Left cardiac atrium (tissue), 4 donors: ENCODE measurements around the gene CCDC192. TPM values are rescaled to one million over a fixed set of nuclear protein-coding genes. Genes with fewer than 3 reads are reported as not detected.
"Not testable (repeated sequence)": the region's sequence is repeated elsewhere in the genome, so short reads cannot be mapped to it uniquely, and the experiment has no call there.

Experiments
- ATAC-seq, 2 donors: fragments of 200-7000 bp; cut with Tn5 transposase; one replicate each; pipeline ENCODE4 v1.9.1; 2020; ENCODE audit warnings: mild to moderate bottlenecking in 2 of 2, moderate library complexity in 2 of 2
- DNase-seq: peaks from one replicate; pipeline ENCODE4 v3.0.0-alpha.2; 2020
- intact Hi-C, 2 donors: fragments of 100-400 bp; cut with DNase I; formaldehyde crosslinking; loops; one replicate each; pipeline versions ENCODE4 v1.14.1 to v1.15.1; 2022 to 2023
- total RNA-seq, 2 donors: library from RNA; stranded (reverse); fragmentation: NEBNext Ultra II Directional; extraction: Animal tissue kit (Norgen Biotek cat#: 25700); gene quantifications; one replicate each; pipeline ENCODE4 v1.2.1, GENCODE V29; 2021
- donor health status: DM: no; HTN: yes; CAD: no.
- donor health status: DM: no; HTN: yes; CAD: no; lungs with severe emphysema.
- donor health status: DM: yes; HTN: yes; CAD: no.
- donor health status: Dilated cardiomyopathy.

The CCDC192 gene
- total RNA-seq, 2 donors from 2014 or later: not detected

DNA sequence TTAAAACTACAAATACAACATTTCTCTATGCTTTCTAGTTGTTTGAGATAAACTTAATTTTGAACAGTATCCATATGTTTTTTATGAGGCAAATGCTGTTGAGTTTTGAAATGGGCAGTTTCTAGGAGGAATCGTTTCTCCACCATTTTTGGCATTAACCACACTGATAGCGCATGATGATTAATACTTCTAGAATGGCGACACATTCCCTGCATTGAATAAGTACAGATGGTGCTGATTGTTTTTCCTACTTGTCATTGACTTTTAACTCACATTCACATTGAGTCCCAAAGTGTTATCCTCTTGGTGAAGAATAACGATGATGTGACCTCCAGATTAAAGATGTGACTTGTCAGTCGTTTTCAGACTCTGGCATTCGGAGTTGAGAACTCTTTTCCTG lies 6.5 kb upstream of the CCDC192 start:
- no peak for ATAC-seq
- DNase-seq: no peak
- intact Hi-C loops: no loop called here

DNA sequence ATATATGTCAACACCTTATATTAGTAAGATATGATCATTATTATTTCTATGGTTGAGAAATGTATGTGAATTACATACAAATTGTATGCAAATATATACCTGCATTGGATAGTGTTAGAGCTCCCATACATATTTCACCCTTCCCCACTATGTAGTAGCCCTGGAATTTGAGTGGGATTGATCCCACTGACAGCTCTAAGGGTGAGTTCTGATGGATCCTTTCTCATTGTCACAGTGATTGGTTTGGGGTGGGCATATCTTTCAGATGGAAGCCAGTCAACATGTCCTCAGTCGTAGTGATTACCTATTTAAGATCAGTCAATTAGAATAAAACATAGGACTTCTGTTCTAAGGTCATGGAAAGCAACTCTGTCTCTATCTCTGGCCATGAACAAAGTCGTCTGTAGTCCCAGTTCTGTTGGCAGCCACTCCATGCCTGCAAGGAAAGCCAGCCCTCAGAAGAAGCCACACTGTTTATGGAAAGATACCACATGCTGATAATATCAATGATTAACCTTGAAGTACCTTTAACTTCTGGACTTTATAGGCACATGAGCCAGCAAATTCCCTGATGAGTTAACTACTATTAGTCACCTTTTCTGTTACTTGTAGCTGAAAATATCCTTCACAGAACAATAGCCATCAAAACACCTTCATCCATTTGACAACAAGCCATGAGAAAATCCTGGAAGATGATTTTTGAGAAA lies 5.1 kb upstream of the CCDC192 start:
- intact Hi-C loops: no loop called here
- ATAC-seq (no peak), DNase-seq (no peak)

DNA sequence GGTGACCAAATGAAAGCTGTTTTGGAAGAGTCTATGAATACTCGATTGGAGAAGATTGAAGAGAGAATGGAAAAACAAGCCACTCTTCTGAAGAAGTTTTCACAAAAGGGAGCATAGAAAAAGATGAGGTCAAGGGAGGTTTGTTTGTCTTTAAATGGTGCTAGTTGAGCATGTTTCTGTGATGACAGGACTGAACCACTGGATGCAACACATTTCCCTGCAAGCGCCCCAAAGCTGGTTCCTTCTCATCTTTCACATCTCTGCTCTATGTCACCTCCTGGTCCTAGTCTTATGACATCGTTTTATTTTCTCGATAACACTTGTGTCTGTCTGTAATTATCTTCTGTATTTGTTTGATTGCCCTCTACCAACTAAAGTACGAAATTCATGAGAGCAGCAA lies 3.8 kb upstream of the CCDC192 start:
- no peak for ATAC-seq
- intact Hi-C loops: no loop called here

GRCh38 chr5:127700237-127700766 lies 2.9 kb upstream of the CCDC192 start:
- ATAC-seq: no peak
- intact Hi-C loops: no loop called here
- no peak for DNase-seq

More for the DNA sequence above, 3.8 kb upstream of the CCDC192 start:
- no peak for DNase-seq

GRCh38 chr5:127702434-127702833 lies 757 bp upstream of the CCDC192 start:
- intact Hi-C loops: no loop called here

GRCh38 chr5:127705120-127705892 lies 2.1 kb downstream of the CCDC192 start:
- ATAC-seq (peak; percentile 75 to 79), DNase-seq (no peak)

More at GRCh38 chr5:127702434-127702833, 757 bp upstream of the CCDC192 start:
- ATAC-seq (no peak), DNase-seq (no peak)

DNA sequence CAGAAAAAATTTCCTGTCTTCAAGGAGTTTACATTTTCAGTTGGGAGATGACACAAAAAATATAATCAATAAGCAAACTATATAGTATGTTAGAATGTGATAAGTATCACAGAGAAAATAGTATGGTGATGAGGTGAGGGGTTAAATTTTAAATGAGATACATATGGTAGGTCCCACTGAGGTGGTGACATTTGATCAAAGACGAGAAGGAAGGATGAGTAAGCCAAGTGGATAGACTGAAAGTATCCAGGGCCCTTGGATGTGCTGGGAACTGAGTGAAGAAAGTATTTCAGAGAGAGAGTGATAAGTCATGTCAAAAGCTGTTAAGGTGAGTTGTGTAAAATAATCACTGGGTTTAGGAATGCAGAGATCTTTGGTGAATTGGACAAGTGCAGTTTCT lies 3.5 kb downstream of the CCDC192 start:
- ATAC-seq: peak in 1 of 2 donors; percentile 43
- intact Hi-C loops: no loop called here

More at GRCh38 chr5:127705120-127705892, 2.1 kb downstream of the CCDC192 start:
- intact Hi-C loops: no loop called here

GRCh38 chr5:127707209-127707608 lies 4.0 kb downstream of the CCDC192 start:
- intact Hi-C loops: no loop called here
- DNase-seq (no peak), ATAC-seq (no peak)

More for the DNA sequence above, 3.5 kb downstream of the CCDC192 start:
- no peak for DNase-seq

DNA sequence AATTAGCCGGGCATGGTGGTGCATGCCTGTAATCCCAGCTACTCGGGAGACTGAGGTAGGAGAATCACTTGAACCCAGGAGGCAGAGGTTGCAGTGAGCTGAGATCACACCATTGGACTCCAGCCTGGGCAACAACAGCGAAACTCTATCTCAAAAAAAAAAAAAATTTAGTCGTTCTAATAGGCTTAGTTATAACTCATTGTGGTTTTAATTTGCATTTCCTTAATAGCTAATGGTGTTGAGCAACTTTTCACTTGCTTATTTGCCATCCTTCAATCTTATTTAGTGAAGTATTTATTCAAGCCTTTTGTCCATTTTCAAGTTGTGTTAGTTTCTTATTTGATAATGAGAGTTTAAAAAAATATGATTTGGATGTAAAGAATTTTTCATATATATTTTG lies 9.9 kb downstream of the CCDC192 start:
- ATAC-seq, intact Hi-C loops, DNase-seq: not testable (repeated sequence)

DNA sequence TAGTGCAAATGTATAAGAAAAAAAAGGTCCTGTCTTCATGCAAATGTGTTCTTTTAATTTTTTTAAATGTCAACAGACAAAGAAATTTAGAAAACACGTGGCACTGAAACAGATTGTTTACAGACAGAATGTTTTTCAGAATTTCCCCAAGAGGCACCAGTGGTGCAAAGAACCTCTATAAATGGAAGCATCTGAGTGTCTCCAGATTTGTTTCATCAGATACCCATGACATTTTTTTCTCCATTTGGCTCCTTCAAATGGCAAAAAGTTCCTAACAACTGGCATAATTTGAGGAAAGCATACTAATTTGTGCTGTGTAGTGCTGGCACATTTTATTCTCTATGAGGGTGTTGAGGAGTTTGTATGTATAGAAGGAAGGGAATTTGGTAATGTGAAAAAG lies 15.0 kb downstream of the CCDC192 start:
- DNase-seq: no peak
- intact Hi-C loops: no loop called here
- no peak for ATAC-seq

DNA sequence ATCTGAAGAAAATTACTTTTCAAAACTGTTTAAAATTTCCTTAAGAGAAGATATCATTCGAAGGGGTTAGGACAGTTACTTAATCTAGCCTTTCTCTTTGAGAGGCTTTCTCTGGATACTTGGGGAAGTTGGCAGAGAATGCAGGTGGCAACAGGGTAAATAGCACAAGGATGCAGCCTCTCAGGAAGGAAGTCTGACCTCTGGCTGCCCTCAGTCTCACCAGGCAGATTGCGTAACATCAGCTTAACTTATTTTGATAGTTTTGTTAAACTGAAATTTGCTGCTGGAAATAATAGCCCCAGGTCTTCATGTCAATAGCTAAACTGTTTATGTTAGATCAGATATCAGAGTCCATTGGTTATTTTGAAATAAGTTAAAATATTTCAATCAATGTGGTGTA lies 20.4 kb downstream of the CCDC192 start:
- intact Hi-C loops: no loop called here
- ATAC-seq (peak; percentile 55 to 74), DNase-seq (peak; percentile 37)

- ATAC-seq (no peak), DNase-seq (no peak)
- intact Hi-C loops: no loop called here
These were observed 22.5 kb downstream of the CCDC192 start for GRCh38 chr5:127725673-127726072.

DNA sequence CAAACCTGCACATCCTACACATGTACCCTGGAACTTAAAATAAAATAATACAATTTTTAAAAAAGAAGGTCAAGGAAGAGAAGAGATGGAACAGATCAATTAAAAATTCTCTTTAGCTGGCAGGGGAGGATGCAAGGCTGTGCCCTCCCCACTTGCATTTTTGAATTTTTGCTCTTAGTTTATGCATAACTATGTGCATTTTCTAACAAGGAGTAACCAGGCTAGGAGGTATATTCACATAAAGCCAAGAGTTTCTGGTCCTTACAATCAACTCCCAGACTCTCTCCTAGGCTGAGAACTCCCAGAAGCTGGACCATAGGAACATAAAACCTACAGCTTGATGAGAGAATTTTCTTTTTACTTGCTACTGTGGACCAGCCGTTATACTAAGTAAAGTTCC lies 29.8 kb downstream of the CCDC192 start:
- DNase-seq (no peak), ATAC-seq (no peak)
- intact Hi-C loops: no loop called here

DNA sequence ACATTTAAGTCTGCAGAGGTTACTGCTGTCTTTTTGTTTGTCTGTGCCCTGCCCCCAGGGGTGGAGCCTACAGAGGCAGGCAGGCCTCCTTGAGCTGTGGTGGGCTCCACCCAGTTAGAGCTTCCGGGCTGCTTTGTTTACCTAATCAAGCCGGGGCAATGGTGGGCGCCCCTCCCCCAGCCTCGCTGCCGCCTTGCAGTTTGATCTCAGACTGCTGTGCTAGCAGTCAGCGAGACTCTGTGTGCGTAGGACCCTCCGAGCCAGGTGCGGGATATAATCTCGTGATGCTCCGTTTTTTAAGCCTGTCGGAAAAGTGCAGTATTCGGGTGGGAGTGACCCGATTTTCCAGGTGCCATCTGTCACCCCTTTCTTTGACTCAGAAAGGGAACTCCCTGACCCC lies 36.2 kb downstream of the CCDC192 start:
- DNase-seq, intact Hi-C loops, ATAC-seq: not testable (repeated sequence)

- no peak for ATAC-seq
- intact Hi-C loops: no loop called here
- DNase-seq: no peak
These were observed 36.7 kb downstream of the CCDC192 start for GRCh38 chr5:127739807-127740384.

DNA sequence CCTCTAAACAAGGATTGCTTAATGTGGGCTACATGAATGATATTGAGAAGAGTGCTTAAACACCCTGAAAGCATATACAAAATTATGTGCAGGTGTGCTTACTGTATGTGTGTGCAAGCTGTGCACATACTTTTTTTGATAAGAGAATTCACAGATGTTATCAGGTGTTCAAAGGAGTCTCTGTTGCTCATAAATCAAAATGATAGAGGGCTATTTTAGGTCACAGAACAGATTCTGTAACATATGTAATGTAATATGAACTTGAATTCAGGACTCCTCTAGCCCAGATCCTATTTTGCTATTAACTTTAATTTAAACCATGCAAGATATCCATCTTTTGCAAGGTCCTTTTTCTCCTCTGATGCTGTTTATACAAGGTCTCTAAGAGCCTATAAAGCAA lies 38.2 kb downstream of the CCDC192 start:
- no peak for ATAC-seq
- no peak for DNase-seq
- intact Hi-C loops: no loop called here

DNA sequence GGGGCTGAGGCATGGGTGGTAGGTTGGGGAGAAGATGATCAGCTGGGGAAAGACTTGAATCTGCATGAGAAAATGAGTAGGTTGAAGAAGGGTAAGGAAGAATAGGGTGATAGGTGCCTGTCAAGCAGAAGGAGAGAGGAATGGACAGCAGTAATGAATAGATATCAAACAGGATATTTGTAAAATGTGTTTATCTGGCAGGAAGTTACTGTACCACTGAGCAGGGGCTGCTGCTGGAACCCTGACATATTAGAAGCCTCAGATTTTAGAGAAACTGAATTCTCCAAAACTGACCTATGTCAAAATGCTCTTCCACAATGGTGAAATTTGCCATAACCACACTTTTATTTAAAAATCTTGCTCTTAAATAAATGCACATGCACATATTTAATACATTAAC lies 41.0 kb downstream of the CCDC192 start:
- ATAC-seq: no peak
- intact Hi-C loops: no loop called here

DNA sequence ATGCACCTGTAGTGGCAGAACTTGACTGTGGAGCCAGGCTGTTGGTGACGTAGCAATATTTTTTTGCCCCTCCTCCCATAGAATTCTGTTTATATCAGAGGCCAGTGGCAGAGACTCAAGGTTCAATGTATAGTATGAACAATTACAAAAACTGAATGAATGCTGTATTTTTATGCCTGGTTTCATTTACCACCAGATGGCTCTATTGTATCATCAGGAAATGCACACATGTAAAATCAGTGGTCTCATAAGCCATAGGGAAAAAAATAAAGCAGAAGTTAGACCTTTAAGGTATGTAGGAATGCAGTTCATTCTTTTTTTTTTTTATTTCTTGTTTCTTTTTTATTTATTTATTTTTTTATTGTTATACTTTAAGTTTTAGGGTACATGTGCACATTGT lies 43.6 kb downstream of the CCDC192 start:
- intact Hi-C loops: loop anchor here in 1 of 2 donors (5.0 kb wide), 1 partner anchor 456 kb away; no protein-coding TSS in a partner anchor
- ATAC-seq (no peak), DNase-seq (no peak)

More for the DNA sequence above, 41.0 kb downstream of the CCDC192 start:
- DNase-seq: no peak

- intact Hi-C loops: loop anchor here in 1 of 2 donors (10.0 kb wide), 2 partner anchors 188 to 332 kb away; partner anchors contain the start of gene SLC12A2
- DNase-seq, ATAC-seq: not testable (repeated sequence)
These were observed 49.5 kb downstream of the CCDC192 start for GRCh38 chr5:127752503-127753265.
